ENCODE measurements around the gene ANKRD23.
"Not testable (repeated sequence)": the region's sequence is repeated elsewhere in the genome, so short reads cannot be mapped to it uniquely, and the experiment has no call there.

ANKRD23 gene

DNA sequence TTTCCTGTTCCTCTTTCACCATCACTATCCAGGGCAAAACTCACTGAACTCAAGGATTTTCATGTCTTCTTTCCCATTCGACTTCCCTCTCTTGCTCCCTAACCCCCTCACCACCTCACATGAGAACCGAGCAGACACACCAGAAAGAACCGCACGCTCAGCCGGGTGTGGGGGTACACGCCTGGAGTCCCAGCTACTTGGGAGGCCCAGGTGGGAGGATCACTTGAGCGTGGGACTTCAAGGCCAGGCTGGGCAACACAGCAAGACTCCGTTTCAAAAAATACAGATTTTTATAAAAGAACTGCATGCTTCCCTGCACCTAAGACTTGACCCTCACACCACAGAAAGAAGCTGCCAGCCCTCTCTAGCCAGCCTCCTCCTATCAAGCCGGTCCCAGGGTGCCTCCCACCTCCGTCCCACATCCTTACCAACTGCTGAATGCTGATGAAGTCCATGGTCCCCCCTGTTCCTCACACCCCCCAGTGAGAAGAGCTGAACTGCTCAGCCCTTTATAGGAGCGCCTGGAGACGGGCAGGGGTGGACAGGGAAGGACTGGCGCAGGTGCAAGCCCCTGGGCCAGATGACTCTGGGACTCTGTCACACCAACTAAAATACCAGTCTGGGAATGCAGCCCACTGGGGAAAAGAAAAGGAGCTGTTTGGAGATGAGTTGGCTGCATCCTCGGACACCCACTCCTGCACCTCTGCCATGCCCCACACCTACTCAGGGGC is at the start of gene ANKRD23:
TSS of gene ANKRD23 (minus strand) at position 484 of the 731 bp plus-strand sequence. CDS start at position 455, 29 bp downstream.
- DNase-seq, result no peak

DNA sequence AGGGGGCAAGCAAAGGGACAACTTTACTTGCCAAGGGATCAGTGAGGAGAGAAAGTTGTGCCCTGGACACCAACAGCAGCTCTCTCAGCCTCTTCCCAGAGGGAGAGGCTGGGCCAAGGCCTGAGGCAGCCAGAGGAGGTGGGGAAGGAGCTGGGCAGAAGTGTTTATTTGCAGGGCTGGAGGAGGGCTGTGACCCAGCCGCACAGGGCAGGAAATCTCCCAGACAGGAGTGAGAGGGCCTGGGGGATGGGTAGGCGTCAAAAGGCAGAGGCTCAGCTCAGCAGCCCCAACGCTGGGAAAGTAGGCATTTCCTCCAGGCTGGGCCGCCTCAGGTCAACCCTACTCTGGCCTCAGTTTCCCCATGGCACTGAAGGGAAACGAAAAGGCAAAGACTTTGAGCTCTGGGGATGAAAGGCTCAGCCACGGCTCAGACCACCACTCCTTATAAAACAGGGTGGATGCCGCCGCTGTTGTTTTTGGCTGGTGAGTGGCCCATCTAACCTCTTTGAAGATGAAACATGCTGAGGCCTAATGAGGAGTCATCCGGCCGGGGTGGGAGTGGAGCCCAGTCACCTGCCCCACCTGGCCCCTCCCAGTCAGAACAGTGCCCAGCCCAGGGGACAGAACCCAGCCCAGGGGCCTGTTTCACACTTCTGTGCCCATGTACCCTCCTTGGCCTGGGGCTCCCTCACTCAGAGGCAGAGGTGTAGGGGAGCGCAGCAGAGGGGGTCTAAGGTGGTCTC is 47.9 kb upstream of the ANKRD23 start:
- no peak for DNase-seq

DNA sequence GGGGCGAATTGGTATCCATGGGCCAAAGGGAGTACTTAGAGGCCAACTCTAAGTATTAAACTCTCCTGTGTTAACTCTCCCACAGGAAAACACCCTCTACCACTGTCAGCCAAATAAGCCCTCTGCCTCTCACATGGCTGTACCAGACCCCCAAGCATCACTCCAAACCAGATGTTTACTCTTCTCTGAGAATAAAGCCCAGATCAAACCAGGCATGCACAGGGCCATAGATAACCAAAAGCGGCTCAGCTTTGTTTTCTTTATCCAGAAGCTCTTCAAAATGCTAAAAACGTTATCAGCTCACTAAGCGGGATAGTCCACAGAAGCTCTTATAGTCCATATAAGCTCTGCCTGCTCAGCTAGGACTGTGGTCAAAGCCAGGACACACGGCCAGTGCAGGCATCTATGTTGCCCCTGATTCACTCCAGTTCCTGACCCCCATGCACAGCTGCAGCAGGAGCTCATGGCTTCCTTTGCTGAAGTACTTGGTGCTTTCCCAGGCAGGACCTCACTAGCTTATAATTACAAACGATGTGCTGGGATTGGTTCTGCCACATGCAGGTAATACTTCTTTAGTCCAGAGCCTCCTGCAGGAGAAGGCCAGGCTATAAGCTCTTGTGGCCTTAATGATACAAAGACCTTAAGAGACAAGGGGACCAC is 47.0 kb upstream of the ANKRD23 start:
- DNase-seq, result no peak

DNA sequence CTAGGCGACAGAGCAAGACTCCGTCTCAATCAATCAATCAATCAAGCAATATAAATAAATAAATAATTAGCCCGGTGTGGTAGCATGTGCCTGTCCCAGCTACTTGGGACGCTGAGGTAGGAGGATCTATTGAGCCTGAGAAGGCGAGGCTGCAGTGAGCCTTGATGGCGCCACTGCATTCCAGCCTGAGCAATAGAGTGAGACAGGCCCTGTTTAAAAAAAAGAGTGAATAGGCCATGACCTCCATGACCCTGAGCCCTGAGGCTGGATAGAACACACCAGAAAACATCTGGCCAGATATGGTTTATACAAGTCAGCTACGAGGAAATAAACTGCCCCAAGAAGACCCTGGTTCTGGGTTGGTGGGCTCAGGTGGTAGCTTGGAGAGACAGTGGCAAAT is 46.4 kb upstream of the ANKRD23 start:
- DNase-seq, result no peak

DNA sequence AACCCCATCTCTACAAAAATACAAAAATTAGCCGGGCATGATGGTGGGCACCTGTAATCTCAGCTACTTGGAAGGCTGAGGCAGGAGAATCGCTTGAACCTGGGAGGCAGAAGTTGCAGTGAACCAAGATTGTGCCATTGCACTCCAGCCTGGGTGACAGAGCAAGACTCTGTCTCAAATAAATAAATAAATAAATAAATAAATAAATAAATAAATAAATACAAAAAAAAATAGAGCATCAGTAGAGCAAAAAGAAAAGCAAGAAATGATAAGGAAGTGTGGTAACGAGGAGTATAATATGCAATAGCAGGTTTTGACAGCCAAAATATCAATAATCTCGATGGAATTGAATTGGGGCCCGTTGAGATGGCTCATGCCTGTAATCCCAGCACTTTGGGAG is 45.7 kb upstream of the ANKRD23 start:
- DNase-seq, result not testable (repeated sequence)

DNA sequence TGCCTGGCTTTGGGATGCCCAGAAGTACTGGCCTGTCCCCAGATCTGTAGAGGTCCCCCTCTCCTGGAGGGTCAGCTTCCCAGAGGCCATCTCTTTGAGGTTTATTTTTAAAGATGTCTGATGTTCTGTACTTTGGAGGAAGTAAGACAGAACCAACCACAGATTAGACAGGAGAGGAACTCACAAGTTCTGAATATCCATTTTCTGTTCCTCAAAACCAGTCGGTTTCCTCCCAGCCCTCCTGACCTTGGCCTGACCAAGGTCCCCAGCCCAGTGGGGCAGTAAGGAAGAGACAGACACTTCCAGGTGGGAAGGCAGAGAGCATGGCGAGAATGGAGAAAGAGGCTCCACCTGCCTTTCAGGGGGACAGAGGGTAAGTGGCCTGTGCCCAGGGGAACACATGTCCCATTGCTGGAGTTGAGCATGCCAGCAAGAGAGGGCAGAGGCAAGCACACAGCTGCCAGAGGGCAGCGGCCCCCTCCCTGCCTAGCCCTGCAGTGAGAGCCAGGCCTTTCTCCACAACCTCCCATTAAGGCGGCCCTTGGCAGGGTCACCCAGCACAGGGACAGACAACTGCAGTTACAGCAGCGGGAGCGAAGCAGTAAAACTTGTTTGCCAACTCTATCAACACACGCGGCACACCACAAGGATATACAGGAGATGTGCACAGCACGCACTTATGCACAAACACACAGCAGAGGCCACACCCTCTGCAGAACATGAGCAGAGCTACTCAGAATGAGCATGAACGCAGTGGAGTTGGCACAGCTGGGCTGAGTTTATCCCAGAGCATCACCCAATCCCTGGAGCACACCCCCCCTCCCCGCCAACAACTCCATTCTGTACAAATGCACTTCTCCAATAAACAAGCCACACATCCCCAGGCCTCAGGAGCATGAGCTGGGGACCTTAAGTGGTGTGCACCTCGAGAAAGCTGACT is 44.5 kb upstream of the ANKRD23 start:
- DNase-seq, result no peak

DNA sequence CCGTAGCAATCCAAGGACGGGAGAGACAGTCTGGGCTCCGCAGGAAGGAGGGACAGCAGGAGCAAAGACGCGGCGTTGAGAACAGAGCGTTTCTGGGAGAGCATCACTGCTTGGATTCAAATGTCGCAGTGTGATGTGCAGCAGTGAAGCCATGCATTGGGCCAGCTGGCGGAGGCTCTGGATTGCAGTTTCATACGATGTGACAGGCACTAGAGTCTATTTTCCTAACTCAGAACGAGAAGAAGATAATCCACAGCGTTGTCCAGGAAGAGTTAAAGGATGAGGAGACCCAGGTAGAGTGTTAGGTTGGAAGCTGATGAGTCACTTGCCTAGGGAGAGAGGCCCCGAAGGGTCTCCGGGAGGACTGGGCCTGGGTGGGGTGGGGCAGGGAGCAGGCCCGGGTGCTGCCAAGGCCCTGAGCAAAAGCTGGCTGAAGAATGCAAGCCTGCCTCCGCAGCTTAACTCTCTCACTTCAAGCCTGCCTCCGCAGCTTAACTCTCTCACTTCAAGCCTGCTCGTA is 43.7 kb upstream of the ANKRD23 start:
- DNase-seq, result no peak

DNA sequence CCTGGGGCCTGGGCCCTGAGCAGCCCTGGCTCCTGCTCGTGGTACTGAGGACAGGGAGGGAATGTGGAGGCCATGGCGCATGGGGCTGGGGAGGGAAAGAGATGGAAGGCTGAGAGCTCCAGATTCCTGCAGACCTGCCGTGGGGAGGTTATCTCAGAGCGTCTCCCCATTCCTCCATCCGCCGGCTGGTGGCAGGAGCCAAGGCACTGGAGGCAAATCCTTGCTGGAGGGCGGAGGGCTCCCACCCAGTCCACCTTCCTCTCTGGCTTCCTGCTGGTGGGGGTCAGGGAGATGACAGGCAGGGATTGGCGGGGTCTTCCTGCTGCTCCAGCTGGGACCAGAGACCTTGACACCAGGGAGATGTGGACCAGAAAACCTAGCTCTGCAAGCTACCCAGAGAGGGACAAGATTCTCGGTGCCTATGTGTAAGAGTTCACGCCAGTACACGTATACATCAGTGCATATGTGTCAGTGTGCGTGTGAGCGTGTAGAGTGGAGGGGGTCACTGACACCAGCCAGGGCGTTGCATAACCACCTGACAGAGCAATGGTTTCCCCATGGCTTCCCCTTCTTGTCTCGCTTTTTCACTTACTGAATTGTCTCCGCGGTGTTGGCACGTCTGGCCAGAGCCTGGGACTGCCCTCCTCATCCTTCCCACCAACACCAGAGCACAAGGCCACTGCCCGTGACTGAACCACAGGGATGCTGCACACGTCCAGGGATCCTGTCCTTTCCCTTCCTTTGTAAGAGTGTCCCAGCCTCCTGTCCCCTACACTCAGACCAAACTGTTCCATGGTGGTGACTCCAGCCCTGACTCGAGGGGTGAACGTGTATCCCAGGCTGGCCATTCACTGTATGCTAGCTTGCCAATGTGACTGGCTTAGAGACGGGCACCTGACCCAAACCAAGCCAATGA is 41.9 kb upstream of the ANKRD23 start:
- DNase-seq, result no peak

DNA sequence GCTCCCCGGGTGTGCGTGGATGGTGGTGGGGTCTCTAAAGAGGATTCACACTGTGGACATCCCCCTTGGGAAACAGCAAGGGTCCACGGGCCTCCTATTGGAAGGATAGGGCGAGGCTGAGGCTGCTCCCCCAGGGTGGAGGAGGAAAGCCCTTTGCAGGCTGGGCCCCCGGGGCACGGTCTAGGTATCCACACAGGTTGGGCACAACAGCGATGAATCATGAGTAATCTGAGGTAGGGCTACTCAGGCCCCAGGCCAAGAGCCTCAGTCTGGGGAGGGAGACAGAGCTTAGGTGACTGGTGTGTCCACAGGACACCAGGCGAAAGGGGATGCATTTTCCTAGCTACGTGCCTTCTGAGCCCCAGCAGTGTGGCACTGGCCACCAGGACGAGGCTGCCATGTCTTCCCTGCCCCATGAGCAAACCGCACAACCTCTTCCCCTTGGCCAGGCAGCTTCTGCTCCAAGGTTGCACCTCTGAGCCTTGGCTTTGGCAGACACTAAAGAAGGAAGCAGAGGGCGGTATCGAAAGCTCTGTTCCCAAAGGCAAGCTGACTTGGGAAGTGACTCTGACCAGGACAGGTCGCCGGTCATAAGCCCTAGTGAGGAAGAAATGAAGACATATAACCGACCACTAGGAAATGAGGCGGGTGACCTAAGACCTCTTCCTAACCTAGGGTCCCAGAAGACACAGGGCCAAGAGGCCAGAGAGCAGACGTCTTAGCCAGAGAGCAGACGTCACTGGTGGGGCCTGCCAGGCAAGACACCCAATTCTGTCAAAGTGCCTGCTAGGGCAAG is 40.7 kb upstream of the ANKRD23 start:
- DNase-seq, result no peak

DNA sequence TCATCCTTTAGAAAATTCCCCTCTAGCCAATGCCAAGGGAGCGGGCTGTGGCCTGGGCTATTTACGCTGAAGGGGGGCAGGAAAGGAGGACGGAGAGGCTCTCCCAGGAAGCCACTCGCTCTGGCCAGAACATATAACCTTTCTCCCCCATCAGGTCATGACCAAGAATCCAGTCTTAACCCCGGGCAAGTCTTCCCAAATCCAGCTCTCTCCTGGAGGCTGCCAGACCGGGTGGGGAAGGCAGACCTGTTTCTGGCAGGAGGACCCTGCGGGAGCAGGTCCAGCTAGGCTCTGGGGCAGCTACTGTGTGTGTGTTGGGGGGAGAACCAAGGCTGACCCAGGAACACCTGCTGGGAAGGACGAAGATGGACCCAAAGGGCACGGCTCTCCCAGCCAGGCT is 39.5 kb upstream of the ANKRD23 start:
- DNase-seq, result no peak

DNA sequence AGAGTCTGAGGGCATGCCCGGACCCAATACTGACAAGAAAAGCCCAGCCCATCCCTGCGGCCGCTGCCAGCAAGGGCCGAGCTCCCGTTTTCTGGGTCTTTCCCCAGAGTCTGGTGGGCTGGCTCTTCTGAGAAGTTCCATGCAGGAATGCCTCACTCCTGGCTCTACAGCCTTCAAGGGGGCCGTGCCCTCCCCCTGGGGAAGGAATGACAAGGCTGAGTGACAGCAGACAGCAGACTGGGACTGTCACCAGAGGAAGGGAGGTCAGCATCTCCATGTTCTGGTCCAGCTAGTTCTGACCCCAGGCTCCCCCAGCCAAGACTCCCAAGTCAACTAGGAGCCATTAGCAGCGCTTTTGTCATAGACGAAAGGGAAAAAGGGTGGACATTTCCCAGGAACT is 39.1 kb upstream of the ANKRD23 start:
- DNase-seq, result no peak

DNA sequence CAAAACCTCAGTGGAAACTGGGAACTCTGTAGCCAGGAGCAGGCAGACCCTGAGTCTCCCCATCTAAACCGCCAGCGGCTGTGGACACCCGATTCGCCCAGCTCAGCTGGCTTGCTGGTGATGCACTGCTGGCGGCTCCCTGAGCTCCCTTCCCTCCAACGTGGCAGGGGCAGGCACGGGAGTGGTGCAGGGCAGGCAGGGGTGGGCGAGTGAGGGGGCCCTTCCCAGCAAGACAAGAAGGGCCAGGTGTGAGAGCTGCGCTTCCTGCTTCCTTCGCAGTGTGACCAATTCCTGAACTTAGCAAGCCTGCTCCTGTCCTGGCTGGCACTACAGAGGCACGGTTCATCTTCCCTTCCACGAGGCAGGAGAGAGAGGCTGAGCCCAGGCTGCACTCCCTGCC is 38.4 kb upstream of the ANKRD23 start:
- no peak for DNase-seq

DNA sequence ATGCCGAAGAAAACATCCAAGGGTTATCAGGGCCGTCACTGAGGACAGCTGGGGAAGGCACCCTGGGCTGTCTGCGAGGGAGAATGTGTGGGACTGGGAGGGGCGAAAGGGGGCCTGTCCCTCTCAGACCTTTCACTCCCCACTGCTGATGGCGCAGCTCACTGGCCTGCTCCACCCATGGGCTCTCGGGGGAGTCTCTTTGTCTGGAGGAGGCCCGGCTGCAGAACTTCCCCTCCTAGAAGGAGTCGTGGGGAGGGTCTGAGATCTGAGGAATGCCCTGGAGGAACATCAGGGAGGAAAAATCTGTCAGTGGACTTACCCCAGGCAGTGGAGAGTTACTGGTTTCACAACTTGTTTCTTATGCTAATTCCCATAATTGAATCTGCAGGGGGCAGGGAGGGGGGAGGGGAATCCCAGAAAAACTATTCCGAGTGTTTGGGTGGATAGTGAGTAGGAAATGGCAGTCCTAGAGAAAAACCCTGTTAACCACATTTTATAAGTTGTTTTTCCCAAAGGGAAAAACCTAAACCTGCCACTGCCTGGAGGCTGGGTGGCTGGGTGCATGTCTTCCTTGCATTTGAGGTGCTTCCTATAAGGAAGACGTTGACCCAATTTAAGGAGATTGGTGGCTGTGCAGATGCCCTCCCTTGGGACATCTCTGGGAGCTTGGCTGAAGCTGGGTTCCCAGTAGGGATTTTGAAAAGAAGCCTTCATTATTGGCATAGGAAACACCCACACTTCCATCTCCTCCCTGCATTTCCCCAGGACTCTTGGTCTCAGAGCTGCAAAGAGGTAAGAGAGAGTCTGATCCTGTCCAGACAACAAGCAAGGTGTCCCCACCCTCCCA is 37.8 kb upstream of the ANKRD23 start:
- DNase-seq, result no peak

DNA sequence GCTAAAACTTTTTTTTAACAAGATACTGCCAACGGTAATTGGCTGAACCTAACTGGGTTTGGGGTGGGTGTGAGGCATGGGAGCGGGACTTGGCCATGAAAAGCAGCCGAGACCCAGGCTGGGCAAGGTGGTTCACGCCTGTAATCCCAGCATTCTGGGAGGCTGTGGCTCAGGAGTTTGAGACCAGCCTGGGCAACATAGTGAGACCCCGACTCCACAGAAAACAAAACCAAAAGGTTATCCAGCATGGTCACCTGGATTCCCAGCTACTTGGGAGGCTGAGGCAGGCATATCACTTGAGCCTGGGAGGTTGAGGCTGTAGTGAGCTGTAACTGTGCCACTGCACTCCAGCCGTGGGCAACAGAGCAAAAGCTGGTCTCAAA is 37.1 kb upstream of the ANKRD23 start:
- no peak for DNase-seq

DNA sequence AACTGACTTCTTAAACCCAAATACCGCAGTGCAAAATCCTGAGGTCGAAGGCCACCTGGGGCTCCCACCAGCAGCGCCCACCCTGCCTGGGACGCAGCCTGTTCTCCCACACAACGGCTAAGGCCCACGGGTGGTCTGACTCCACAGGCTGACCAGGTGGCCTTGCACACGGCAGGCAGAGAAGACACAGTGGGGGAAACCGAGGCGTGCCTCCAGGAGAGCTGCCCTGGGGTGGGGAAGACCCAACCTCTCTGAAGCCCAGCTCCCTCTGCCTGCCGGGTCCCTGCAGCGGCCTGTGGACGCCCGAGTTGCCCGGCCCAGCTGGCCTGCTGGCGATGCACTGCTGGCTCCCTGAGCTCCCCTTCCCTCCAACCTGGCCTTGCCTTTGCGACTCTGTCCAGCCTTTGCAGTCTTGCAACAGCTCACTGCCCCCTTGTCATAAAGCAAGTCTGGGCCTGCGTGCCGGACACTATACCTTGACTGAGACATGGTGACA is 35.8 kb upstream of the ANKRD23 start:
- no peak for DNase-seq

DNA sequence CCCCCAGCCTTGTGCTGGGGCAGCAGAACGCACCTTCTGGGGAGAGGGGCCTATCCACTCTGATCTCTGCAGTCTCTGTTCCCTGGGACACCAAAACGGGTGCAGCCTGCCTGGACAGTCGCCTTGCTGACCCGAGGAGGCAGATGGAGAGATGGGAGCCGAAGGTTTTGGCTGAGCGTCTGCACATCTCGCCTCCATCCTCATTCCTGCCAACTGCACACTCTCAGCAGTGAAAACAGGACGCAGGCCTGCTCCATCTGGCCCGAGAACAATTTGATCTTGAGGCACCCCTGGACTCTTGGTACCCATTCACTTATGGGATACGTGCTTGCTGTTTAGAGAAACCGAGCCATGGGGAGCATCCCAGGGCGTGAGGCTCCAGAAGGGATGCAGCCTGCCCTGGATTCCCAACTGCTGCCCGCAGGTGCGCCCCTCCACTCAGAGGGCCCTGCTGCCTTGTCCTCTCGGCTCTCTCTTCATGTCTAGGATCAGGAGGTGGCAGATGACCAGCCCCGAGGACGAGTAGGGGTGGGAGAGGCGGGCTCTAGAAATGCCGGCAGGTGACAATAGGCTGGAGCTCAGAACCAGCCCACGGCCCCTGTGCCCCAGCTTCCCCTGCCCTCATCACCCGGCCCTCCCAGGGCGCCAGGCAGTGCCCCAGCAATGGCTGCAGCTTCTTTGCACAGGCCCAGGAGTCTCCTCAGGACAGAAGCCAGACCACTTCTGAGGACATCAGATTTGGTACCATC is 35.1 kb upstream of the ANKRD23 start:
- no peak for DNase-seq

DNA sequence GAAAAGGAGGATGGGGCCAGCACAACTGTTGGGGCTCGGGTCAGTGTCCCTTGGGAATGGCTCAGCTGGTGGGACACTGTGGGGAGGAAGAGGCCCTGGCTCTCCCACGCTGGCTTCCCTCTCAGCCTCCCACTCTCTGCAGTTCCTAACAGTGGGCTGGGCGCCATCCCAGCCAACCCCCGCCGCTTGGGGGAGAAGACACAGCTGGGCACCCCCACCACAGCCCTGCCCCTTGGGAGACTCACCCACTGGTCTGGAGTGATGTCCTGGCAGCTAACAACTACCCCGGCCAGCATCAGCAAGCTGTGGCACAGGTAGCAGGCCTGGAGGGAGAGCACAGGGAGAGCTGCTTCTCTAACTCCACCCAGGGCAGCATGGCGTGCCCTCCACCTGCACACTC is 34.4 kb upstream of the ANKRD23 start:
- no peak for DNase-seq

DNA sequence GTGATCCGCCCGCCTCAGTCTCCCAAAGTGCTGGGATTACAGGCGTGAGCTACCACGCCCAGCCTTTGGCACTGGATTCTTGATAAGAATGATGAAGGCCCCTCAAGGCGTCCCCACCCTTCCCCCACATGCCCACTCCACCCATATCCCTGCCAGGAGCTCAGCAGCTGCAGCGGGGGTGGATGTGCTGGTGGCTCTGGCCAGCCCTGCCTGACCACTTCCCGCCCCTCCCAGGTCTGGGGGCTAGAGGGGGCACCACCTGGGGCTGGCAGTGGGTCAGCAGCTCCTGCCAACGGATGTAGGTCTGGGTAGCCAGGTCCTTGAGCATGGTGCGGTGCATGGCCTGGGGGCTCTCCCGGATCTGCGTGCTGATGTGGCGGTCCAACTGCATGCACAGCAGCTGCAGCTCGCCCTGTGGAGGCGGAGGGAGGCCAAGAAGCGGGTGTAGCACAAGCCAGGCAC is 33.8 kb upstream of the ANKRD23 start:
- DNase-seq, result no peak

DNA sequence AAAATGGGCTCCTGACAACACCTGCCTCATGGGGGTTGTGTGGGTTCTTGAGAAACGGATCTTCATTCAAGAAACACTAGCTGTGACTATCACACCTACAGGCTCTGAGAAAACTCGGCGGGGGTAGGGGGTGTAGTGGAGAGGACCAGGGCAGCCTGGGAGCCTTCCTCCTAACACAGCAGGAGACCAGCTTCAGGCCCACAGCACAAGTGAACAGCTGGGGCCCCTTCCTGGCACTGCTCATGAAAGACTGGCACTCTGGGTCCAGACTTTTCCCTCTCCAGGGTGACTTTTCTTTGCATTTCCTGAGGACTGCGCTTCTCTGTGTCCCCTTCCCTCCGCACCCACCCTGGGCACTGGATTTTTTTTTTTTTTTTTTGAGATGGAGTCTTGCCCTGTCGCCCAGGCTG is 33.2 kb upstream of the ANKRD23 start:
- DNase-seq, result no peak
